GM18873 (cell line): Measurements from ENCODE around the gene SMTN.
"Not testable (repeated sequence)": the region's sequence is repeated elsewhere in the genome, so short reads cannot be mapped to it uniquely, and the experiment has no call there.

Source experiments
- ATAC-seq: cut with Tn5 transposase; IDR thresholded peaks from one replicate; pipeline ENCODE4 v1.9.1; 2021; ENCODE audit warnings: mild to moderate bottlenecking, moderate library complexity, moderate number of reproducible peaks; ENCODE audit not compliant: unreplicated experiment, low FRiP score

Gene SMTN

DNA sequence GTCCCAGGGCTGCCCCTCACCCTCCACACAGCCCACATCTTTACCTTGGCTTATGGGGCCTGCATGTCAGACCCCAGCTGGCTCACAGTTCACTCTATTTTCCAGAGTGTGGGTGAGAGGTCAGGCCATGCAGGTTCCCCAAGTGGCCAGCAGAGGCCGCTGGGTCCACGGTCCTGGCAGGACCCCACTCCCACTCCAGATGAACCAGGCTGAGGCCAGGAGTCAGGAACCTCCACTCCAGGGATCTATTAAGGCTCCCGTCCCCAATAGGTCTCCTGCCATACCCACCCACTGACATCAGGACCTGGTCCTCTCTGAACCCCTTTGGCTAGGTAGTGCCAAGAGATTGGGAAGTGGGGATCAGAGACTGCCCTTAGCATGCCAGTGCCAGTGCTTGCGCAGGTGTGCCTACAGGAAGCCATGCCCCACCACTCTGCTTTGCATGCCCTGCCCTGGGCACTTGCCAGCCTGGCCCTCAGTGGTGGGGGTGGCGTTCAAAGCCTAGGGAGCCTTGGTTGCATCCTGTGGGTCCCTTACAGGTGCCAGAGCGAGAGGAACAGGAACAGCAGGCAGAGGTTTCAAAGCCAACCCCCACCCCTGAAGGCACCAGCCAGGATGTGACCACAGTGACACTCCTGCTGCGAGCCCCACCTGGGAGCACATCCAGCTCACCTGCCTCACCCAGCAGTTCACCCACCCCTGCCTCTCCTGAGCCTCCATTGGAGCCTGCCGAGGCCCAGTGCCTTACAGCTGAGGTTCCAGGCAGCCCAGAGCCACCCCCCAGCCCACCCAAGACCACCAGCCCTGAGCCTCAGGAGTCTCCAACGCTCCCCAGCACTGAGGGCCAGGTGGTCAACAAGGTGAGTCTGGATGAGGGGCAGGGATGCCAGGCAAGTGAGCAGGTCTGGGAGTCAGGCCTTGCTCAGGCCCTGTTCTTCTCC, 8.3 kb downstream of the SMTN start:
- no peak for ATAC-seq

DNA sequence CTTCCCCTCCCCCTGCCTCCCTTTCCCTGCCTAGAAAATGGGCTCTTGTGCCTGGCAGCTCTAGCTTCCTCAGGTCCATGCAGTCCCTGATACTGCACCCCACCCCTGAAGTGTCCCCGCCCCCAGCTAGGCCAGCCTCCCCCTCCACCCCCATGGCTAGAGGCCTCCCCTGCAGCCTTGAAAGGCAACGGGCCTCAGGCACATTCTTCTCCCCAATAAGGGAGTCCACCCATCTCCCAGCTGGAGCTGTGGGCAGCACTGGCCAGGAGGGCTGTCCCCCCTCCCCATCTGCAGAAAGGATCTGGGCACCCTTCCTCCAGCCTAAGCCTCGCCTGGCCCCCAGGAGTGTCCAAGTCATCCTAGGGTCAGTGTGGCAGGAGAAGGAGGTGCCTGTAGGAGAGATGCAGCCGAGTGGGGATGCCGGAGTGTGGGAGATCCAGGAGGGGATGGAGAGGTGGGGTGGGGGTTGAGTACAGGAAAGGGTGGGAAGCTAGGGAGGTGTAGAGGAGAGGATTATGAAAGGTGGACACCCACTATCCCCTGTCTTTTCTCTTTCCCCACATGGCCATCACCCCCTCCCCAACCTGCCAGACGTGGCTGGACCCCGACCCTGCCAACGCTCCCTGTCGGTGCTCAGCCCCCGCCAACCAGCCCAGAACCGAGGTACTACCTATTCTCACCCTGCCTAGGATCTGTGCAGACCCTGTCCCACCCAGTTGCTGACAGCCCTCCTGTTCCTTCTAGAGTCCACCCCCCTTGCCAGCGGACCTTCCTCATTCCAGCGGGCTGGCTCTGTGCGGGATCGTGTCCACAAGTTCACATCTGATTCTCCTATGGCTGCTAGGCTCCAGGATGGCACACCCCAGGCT, 9.3 kb downstream of the SMTN start:
- no peak for ATAC-seq

- no peak for ATAC-seq
These were observed 10.2 kb downstream of the SMTN start for GRCh38 chr22:31091106-31091975.

DNA sequence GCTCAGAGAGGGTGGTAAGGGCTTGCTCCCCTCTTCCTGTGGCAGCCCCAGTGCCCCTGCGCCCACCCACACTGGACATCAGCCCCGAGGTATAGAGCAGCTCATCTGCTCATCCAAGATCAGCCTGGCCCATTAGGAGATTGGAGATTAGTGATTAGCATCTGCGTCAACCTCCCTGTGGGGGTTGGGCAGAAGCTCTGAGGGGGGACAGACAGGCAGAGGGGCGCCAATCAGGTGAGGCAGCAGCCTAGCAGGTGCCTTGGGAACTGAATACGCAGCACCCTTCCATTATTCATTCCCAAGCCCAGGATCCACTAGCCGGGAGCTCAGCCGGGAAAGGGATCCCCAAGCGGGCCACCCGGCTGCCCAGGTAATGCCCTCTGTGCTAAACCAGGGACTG, 11.0 kb downstream of the SMTN start:
- ATAC-seq = no peak

DNA sequence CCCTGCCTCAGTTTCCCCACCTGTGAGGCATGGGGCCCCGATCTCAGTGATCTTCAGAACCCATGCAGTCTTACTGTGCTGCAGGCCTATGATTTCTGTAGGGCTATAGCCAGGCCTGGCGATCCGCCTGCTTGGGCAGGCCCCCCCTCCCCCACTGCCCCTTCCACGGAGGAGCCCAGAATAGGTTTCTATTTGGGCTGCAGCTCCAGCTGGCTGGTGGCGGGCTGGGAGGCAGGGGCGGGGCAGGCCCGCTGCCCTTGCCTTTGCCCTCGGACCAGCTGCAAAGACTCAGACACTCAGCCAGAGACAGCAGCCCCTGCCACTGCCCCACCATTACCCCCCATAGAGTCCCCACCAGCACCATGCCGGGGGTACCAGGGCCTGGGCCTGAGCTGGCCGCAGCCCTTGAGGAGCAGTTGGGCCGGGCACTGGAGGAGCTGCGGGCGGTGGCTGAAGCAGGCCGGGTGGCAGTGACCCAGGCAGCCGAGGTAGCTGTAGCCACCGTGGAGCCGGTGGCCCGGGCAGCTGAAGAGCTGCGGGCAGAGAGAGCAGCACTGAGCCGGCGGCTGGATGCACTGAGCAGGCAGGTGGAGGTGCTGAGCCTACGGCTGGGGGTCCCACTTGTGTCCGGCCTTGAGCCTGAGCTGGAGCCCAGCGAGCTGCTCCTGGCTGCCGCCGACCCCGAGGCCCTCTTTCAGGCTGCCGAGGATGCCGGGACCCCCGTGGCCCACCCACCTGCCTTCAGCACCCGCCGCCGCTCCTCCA, 12.2 kb downstream of the SMTN start:
- ATAC-seq = no peak

DNA sequence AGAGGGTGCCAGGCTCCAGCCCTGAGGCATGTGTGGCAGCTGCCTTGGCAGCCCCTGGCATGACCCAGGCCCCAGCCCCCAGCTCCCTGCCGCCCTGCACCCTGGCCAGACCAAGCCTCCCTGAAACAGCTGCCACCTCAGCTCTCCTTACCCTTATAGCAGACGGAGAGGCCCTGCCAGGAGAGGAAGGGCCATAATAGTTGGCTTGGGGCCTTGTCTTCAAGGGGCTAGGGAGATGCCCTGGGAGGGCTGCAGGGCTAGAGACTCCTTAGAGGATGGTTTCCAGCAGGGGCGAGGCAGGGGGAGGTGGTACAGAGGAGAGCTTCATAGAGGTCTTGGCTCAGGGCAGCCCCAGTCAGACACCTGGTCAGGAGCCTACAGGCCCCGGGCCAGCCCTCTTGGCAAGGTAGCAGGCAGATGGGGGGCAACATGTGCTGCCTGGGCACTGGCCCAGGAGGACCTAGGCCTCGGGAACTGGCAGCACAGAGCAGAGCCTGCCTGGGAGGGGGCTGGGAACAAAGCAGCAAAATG, 13.0 kb downstream of the SMTN start:
- ATAC-seq = no peak

DNA sequence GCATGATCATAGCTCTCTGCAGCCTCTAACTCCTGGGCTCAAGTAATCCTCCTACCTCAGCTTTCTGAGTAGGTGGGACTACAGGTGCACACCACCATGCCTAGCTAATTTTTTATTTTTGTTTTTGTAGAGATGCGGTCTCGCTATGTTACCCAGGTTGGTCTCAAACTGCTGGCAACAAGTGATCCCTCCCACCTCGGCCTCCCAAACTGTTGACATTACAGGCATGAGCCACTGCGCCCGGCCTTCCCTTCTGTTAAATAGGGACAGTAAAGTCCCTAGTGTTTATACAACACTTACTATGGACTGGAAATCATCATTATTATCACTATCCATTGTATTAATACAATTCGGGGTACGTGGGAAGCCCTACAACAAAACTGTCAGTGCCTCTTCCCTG, 13.6 kb downstream of the SMTN start:
- ATAC-seq = no peak

DNA sequence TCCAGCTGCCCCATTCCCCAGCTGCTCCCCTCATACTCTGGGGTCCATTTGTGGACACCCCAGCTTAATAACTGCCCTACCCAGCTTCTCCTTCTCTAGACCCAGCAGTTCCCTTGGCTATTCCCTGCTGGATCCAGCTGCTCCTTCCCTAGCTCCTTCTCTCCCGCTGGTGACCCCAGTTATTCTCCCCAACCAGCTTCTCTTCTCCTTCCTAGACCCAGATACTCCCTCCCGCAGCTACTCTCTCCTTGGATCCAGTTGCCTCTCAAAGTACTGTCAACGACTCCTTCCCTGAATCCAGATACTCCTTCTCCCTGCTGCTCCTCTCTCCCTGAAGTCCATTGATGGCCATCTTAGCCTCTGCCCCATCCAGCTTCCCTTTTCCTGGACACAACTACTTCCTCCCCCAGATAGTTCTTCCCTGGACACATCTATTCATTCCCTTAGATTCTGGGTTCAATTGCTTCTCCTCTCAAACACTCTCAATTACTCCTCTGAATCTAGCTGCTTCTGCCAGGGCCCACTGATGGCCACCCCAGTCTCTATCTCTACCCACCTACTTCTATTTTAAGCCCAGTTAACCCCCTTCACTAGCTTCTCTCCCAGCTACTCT, 14.6 kb downstream of the SMTN start:
- no peak for ATAC-seq

DNA sequence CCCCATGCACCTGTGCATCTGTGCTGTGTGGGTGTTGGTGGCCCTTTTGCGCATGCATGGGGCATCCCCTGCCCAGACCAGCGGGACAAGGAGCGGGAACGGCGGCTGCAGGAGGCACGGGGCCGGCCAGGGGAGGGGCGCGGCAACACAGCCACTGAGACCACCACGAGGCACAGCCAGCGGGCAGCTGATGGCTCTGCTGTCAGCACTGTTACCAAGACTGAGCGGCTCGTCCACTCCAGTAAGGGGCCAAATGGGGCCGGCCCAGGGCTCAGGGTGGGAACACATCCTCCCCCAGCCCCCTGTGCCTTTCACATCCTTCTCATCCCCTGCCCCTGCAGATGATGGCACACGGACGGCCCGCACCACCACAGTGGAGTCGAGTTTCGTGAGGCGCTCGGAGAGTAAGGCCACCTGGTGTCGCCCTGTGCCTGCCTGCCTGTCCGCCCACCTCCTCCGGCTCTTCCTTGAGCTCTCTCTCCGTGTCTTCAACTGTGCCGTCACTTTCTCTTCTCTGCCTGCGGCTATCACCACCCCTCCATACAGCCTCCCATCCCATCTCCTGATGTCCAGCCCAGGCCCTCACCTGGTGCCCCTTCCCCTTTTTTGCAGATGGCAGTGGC, 15.7 kb downstream of the SMTN start:
- no peak for ATAC-seq

DNA sequence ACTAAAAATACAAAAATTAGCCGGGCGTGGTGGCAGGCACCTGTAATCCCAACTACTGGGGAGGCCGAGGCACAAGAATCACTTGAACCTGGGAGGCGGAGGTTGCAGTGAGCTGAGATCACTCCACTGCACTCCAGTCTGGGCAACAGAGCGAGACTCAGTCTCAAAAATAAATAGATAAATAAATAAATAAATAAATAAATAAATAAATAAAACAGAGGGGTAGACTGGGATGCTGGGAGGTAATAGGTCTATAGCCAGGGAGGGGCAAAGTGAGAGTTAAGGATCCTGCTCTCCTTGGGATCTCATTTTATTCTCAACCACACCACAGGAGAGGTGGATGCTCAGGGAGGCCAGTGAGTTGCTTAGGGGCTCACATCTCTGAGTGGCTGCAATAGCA, 16.4 kb downstream of the SMTN start:
- ATAC-seq = not testable (repeated sequence)

- ATAC-seq = no peak
These were observed 17.0 kb downstream of the SMTN start for GRCh38 chr22:31097941-31098631.

DNA sequence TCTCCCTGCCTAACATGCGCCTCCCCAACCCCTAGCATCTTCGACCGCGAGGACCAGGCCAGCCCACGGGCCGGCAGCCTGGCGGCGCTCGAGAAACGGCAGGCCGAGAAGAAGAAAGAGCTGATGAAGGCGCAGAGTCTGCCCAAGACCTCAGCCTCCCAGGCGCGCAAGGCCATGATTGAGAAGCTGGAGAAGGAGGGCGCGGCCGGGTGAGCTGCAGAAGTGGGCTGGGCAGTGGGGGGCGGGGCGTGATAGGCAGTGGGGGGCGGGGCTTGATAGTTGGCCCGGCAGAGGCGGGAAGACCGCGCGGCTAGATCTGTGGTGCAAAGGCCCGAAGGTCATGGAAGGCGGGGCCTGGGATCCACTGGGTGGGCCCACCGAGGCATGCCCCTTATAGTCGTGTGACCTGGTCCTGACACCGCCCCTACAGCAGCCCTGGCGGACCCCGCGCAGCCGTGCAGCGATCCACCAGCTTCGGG, 17.6 kb downstream of the SMTN start:
- no peak for ATAC-seq

DNA sequence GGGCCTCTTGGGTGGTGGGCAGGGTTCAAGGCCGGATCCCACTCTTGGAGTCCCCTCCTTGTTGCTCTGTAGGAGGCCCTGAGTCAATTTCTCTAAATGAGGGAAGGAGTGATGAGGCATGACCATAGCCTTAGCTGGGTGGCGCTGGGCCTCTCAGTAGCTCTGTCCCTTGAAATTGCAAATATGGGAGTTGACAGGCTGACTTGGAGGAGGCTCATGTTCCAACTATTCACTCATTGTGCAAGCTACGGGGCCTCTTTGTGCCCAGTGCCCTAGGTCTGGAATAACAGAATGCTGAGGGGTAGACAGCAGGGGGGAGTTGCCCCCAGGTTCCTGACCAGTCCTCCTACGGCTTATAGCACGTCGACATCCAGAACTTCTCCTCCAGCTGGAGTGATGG, 18.3 kb downstream of the SMTN start:
- ATAC-seq = no peak

GRCh38 chr22:31099841-31100761, 19.0 kb downstream of the SMTN start:
- no peak for ATAC-seq

- no peak for ATAC-seq
These were observed 19.8 kb downstream of the SMTN start for GRCh38 chr22:31100762-31101525.

- ATAC-seq = no peak
These were observed 21.4 kb downstream of the SMTN start for GRCh38 chr22:31102441-31103081.
